PFSK-1 (cell line): ENCODE measurements around the gene SGCA.

ENCODE experiments used
- SIN3A ChIP-seq: IDR thresholded peaks from 2 replicates; pipeline ENCODE4 v1.6.1; 2012; ENCODE audit warnings: mild to moderate bottlenecking, low read length, moderate library complexity, borderline replicate concordance; ENCODE audit not compliant: insufficient read depth
- TAF1 ChIP-seq: IDR thresholded peaks from 2 replicates; pipeline ENCODE4 v1.6.1; 2012; ENCODE audit warnings: low read length, control low read depth, borderline replicate concordance; ENCODE audit not compliant: insufficient read depth

DNA sequence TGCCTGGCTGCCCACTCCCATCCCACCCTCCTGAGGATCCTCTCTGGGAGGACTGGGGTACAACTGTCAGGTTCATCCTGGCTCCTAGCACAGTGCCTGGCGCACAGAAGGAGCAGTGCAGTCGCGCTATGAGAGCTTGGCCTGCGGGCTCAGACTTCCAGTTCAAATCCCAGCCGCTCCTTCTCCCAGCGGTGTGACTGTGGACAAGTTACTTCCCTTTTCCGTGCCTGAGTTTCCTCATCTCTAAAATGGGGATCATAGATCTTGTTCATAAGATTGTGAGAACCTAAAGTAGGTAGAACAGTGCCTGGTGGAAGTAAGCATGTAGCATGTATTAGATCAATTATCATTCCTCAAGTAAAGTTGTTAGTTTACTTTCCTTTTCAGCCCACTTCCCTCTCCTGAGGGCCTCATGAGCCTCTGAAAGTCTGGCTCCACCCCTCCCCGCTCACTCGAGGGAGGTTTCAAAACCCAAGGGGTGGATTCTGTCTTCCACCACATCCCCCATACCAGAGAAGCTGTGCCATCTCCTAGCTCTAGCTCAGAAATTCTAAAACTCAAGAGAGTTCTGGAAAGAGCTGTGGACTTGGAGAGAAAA, 55.6 kb downstream of the SGCA start:
- TF ChIP-seq SIN3A (no peak), TAF1 (no peak)
